Duodenal mucosa (tissue), 2 donors: ENCODE results near the gene HEMGN.
"Not testable (repeated sequence)": the region's sequence is repeated elsewhere in the genome, so short reads cannot be mapped to it uniquely, and the experiment has no call there.

Experiments
- H3K27ac ChIP-seq: one replicate; pipeline ENCODE4 v1.7.0; 2013; ENCODE audit warnings: low read depth, low read length
- H3K27me3 ChIP-seq, 2 donors: one replicate each; pipeline ENCODE4 v1.7.0; 2013; ENCODE audit warnings: low read length in 2 of 2, control low read depth in 1 of 2; ENCODE audit not compliant: insufficient read depth in 2 of 2, control insufficient read depth in 1 of 2
- H3K36me3 ChIP-seq, 2 donors: one replicate each; pipeline ENCODE4 v1.7.0; 2013; ENCODE audit warnings: low read length in 2 of 2, control low read depth in 1 of 2; ENCODE audit not compliant: insufficient read depth in 2 of 2, control insufficient read depth in 1 of 2
- H3K4me1 ChIP-seq, 2 donors: one replicate each; pipeline ENCODE4 v1.7.0; 2013; ENCODE audit warnings: low read length in 2 of 2, control low read depth in 1 of 2; ENCODE audit not compliant: insufficient read depth in 2 of 2, control insufficient read depth in 1 of 2
- H3K4me3 ChIP-seq, 2 donors: one replicate each; pipeline ENCODE4 v1.7.0; 2013; ENCODE audit warnings: low read length in 2 of 2, low read depth in 1 of 2
- H3K9ac ChIP-seq, 2 donors: one replicate each; pipeline ENCODE4 v1.7.0; 2013; ENCODE audit warnings: low read length in 2 of 2, low read depth in 1 of 2
- H3K9me3 ChIP-seq, 2 donors: one replicate each; pipeline ENCODE4 v1.7.0; 2013; ENCODE audit warnings: low read length in 2 of 2, control low read depth in 1 of 2; ENCODE audit not compliant: control insufficient read depth in 1 of 2

Gene HEMGN

GRCh38 chr9:97980918-97981845, 43.2 kb upstream of the HEMGN start:
- Histone ChIP-seq H3K4me3 (no peak overlapping the region), H3K27me3 (no peaks in the 10 kb centered on the region), H3K9ac (no peak overlapping the region), H3K27ac (no peak overlapping the region), H3K36me3 (no peaks in the 10 kb centered on the region), H3K4me1 (peaks cover 9 to 19% of the 10 kb centered on the region in 2 donors), H3K9me3 (no peaks in the 10 kb centered on the region)

- no peaks in the 10 kb centered on the region for H3K27me3 ChIP-seq
- no peak overlapping the region for H3K27ac ChIP-seq
- no peaks in the 10 kb centered on the region for H3K36me3 ChIP-seq
- H3K9me3 ChIP-seq: no peaks in the 10 kb centered on the region
- peaks cover 2 to 12% of the 10 kb centered on the region in 2 donors for H3K4me1 ChIP-seq
- no peak overlapping the region for H3K4me3 ChIP-seq
- H3K9ac ChIP-seq: no peak overlapping the region
These were observed 42.5 kb upstream of the HEMGN start for GRCh38 chr9:97980479-97980803.

- H3K4me3 ChIP-seq: no peak overlapping the region
- no peaks in the 10 kb centered on the region for H3K36me3 ChIP-seq
These were observed 42.0 kb upstream of the HEMGN start for GRCh38 chr9:97979788-97980478.

GRCh38 chr9:97978371-97979130, 40.6 kb upstream of the HEMGN start:
- no peak overlapping the region for H3K4me3 ChIP-seq
- no peaks in the 10 kb centered on the region for H3K27me3 ChIP-seq
- H3K9ac ChIP-seq: no peak overlapping the region
- H3K36me3 ChIP-seq: no peaks in the 10 kb centered on the region
- H3K4me1 ChIP-seq: peaks cover 0 to 8% of the 10 kb centered on the region in 2 donors
- no peaks in the 10 kb centered on the region for H3K9me3 ChIP-seq
- H3K27ac ChIP-seq: no peak overlapping the region

More at GRCh38 chr9:97979788-97980478, 42.0 kb upstream of the HEMGN start:
- H3K9ac ChIP-seq: no peak overlapping the region
- H3K4me1 ChIP-seq: peaks cover 0 to 8% of the 10 kb centered on the region in 2 donors
- no peaks in the 10 kb centered on the region for H3K9me3 ChIP-seq
- no peaks in the 10 kb centered on the region for H3K27me3 ChIP-seq
- no peak overlapping the region for H3K27ac ChIP-seq

- not testable (repeated sequence) for H3K4me1 ChIP-seq, H3K36me3 ChIP-seq
These were observed 38.7 kb upstream of the HEMGN start for GRCh38 chr9:97976633-97977032.

GRCh38 chr9:97975376-97975775, 37.4 kb upstream of the HEMGN start:
- no peaks in the 10 kb centered on the region for H3K9me3 ChIP-seq
- no peaks in the 10 kb centered on the region for H3K4me1 ChIP-seq
- H3K27me3 ChIP-seq: no peaks in the 10 kb centered on the region
- H3K27ac ChIP-seq: no peak overlapping the region
- no peak overlapping the region for H3K9ac ChIP-seq
- H3K4me3 ChIP-seq: no peak overlapping the region
- no peaks in the 10 kb centered on the region for H3K36me3 ChIP-seq

More at GRCh38 chr9:97976633-97977032, 38.7 kb upstream of the HEMGN start:
- not testable (repeated sequence) for H3K27ac ChIP-seq, H3K27me3 ChIP-seq, H3K9me3 ChIP-seq, H3K9ac ChIP-seq, H3K4me3 ChIP-seq

GRCh38 chr9:97972753-97973152, 34.8 kb upstream of the HEMGN start:
- Histone ChIP-seq H3K9ac (no peak overlapping the region), H3K27ac (no peak overlapping the region), H3K36me3 (no peaks in the 10 kb centered on the region), H3K4me3 (no peak overlapping the region), H3K4me1 (no peaks in the 10 kb centered on the region), H3K27me3 (no peaks in the 10 kb centered on the region), H3K9me3 (no peaks in the 10 kb centered on the region)

- Histone ChIP-seq H3K36me3 (no peaks in the 10 kb centered on the region), H3K27ac (no peak overlapping the region), H3K4me3 (no peak overlapping the region), H3K9ac (no peak overlapping the region), H3K27me3 (peaks cover 2 to 4% of the 10 kb centered on the region in 2 donors), H3K4me1 (no peaks in the 10 kb centered on the region), H3K9me3 (no peaks in the 10 kb centered on the region)
These were observed 32.2 kb upstream of the HEMGN start for GRCh38 chr9:97970165-97970564.

- H3K27ac ChIP-seq: no peak overlapping the region
- no peaks in the 10 kb centered on the region for H3K36me3 ChIP-seq
- no peak overlapping the region for H3K9ac ChIP-seq
- peaks cover 2 to 4% of the 10 kb centered on the region in 2 donors for H3K27me3 ChIP-seq
- H3K9me3 ChIP-seq: no peaks in the 10 kb centered on the region
- H3K4me1 ChIP-seq: no peaks in the 10 kb centered on the region
- H3K4me3 ChIP-seq: no peak overlapping the region
These were observed 31.0 kb upstream of the HEMGN start for GRCh38 chr9:97969014-97969413.

GRCh38 chr9:97966493-97966892, 28.5 kb upstream of the HEMGN start:
- Histone ChIP-seq H3K27ac (no peak overlapping the region), H3K9me3 (no peaks in the 10 kb centered on the region), H3K4me1 (no peaks in the 10 kb centered on the region), H3K27me3 (peaks cover 2 to 4% of the 10 kb centered on the region in 2 donors), H3K9ac (no peak overlapping the region), H3K36me3 (no peaks in the 10 kb centered on the region), H3K4me3 (no peak overlapping the region)
